Esophagus muscularis mucosa (tissue), 4 donors: ENCODE results near the gene ATRNL1. TPM values are rescaled to one million over a fixed set of nuclear protein-coding genes. Genes with fewer than 3 reads are reported as not detected.

Source experiments
- DNase-seq: peaks from one replicate; pipeline ENCODE4 v3.0.0-alpha.2; 2017; ENCODE audit errors: extremely low spot score
- H3K27ac ChIP-seq, 4 donors: fragments of 200-600 bp; sonication (generic); replicated peaks in 1 of 4; 1 replicate in 3 of 4; 2 replicates in 1 of 4; pipeline ENCODE4 v1.5.1; 2016 to 2019; ENCODE audit warnings: mild to moderate bottlenecking in 1 of 4
- H3K27me3 ChIP-seq, 4 donors: fragments of 200-600 bp; sonication (generic); one replicate each; pipeline versions ENCODE4 v1.5.1 to v1.6.0; 2016 to 2019
- H3K36me3 ChIP-seq, 4 donors: fragments of 200-600 bp; sonication (generic); one replicate each; pipeline ENCODE4 v1.5.1; 2016 to 2019
- H3K4me1 ChIP-seq, 4 donors: fragments of 200-600 bp; sonication (generic); one replicate each; pipeline ENCODE4 v1.5.1; 2016 to 2019
- H3K4me3 ChIP-seq, 4 donors: fragments of 200-600 bp; sonication (generic); 1 replicate in 2 of 4; 2 replicates in 2 of 4; pipeline ENCODE4 v1.5.1; 2016 to 2019; ENCODE audit warnings: mild to moderate bottlenecking in 4 of 4, moderate library complexity in 1 of 4
- H3K9me3 ChIP-seq, 4 donors: fragments of 200-600 bp; sonication (generic); 1 replicate in 3 of 4; 2 replicates in 1 of 4; pipeline ENCODE4 v1.5.1; 2016 to 2019
- CTCF ChIP-seq, 3 experiments: fragments of 200-600 bp in 2 of 3; fragments of 450-650 bp in 1 of 3; sonication (generic) in 2 of 3; IDR thresholded peaks; one replicate each; pipeline ENCODE4 v1.5.1; 2017 to 2019; ENCODE audit warnings: antibody characterized with exemption in 3 of 3, mild to moderate bottlenecking in 2 of 3, moderate library complexity in 1 of 3
- EP300 ChIP-seq: sonication (generic); formaldehyde crosslinking; IDR thresholded peaks from one replicate; pipeline ENCODE4 v1.6.1; 2017; ENCODE audit warnings: antibody characterized with exemption
- POLR2A ChIP-seq: fragments of 450-650 bp; IDR thresholded peaks from one replicate; pipeline ENCODE4 v1.6.1; 2017; ENCODE audit warnings: antibody characterized with exemption, moderate library complexity, mild to moderate bottlenecking, low read depth
- POLR2AphosphoS5 ChIP-seq, 2 donors: sonication (generic); formaldehyde crosslinking; IDR thresholded peaks; one replicate each; pipeline ENCODE4 v1.6.1; 2017; ENCODE audit warnings: antibody characterized with exemption in 2 of 2
- WGBS: methylation state at CpG from one replicate; pipeline ENCODE4 v1.1.5; 2018; 5-methylcytosine and 5-hydroxymethylcytosine counted together
- intact Hi-C: fragments of 100-400 bp; cut with DNase I; formaldehyde crosslinking; loops from one replicate; pipeline ENCODE4 v1.15.1; 2023
- total RNA-seq, 4 donors: library from RNA; depleted of rRNA; stranded (reverse); fragments of >200 nt; gene quantifications; one replicate each; pipeline versions ENCODE4 v1.1.0 to v1.2.1, GENCODE V29; 2016

Gene ATRNL1
- total RNA-seq, 4 donors from 2014 or later, result 5.0 to 18.0 (median 11.3) TPM

GRCh38 chr10:115866174-115866573 is 773.0 kb downstream of the ATRNL1 start:
- Histone ChIP-seq H3K9me3 (no peaks in the 10 kb centered on the region), H3K4me3 (no peak overlapping the region), H3K36me3 (no peaks in the 10 kb centered on the region), H3K27me3 (no peaks in the 10 kb centered on the region), H3K4me1 (no peaks in the 10 kb centered on the region), H3K27ac (no peak overlapping the region)
- WGBS, result 89% methylated on average over 1 of the region's 1 CpG
- no peak for TF ChIP-seq POLR2AphosphoS5 (IDR thresholded peaks at IDR 0.05)
- TF ChIP-seq POLR2A, result no peak
- no peak for TF ChIP-seq EP300
- no peak for TF ChIP-seq CTCF (IDR thresholded peaks at IDR 0.05)
- intact Hi-C loops, result no loop called here
- no peak for DNase-seq

GRCh38 chr10:115866691-115867090 is 773.5 kb downstream of the ATRNL1 start:
- no peak for TF ChIP-seq EP300
- no peak for TF ChIP-seq POLR2A
- no peak for TF ChIP-seq POLR2AphosphoS5 (IDR thresholded peaks at IDR 0.05)
- TF ChIP-seq CTCF (IDR thresholded peaks at IDR 0.05), result no peak
- H3K4me1 ChIP-seq, result no peaks in the 10 kb centered on the region
- intact Hi-C loops, result no loop called here
- no peak overlapping the region for H3K27ac ChIP-seq
- no peaks in the 10 kb centered on the region for H3K9me3 ChIP-seq
- H3K36me3 ChIP-seq, result no peaks in the 10 kb centered on the region
- no peak for DNase-seq
- H3K27me3 ChIP-seq, result no peaks in the 10 kb centered on the region
- H3K4me3 ChIP-seq, result no peak overlapping the region
- WGBS, result 94% methylated on average over 4 of the region's 4 CpGs

- no peak for DNase-seq
- H3K36me3 ChIP-seq, result no peaks in the 10 kb centered on the region
- H3K4me3 ChIP-seq, result no peak overlapping the region
- WGBS, result 58% methylated on average over 2 of the region's 2 CpGs
- TF ChIP-seq EP300, result no peak
- TF ChIP-seq POLR2A, result no peak
- no peak for TF ChIP-seq POLR2AphosphoS5 (IDR thresholded peaks at IDR 0.05)
- intact Hi-C loops, result no loop called here
- H3K27ac ChIP-seq, result no peak overlapping the region
- no peaks in the 10 kb centered on the region for H3K27me3 ChIP-seq
- no peaks in the 10 kb centered on the region for H3K9me3 ChIP-seq
- no peaks in the 10 kb centered on the region for H3K4me1 ChIP-seq
Measured at GRCh38 chr10:115867305-115867704, 774.1 kb downstream of the ATRNL1 start.

GRCh38 chr10:115871855-115872254 is 778.7 kb downstream of the ATRNL1 start:
- H3K27me3 ChIP-seq, result no peaks in the 10 kb centered on the region
- TF ChIP-seq EP300 (no peak), CTCF (IDR thresholded peaks at IDR 0.05) (no peak), POLR2AphosphoS5 (IDR thresholded peaks at IDR 0.05) (no peak), POLR2A (no peak)
- no peak overlapping the region for H3K4me3 ChIP-seq
- no peaks in the 10 kb centered on the region for H3K9me3 ChIP-seq
- DNase-seq, result no peak
- H3K27ac ChIP-seq, result no peak overlapping the region
- 94% methylated on average over 1 of the region's 1 CpG for WGBS
- intact Hi-C loops, result no loop called here
- no peaks in the 10 kb centered on the region for H3K4me1 ChIP-seq
- H3K36me3 ChIP-seq, result no peaks in the 10 kb centered on the region

GRCh38 chr10:115875172-115875571 is 782.0 kb downstream of the ATRNL1 start:
- Histone ChIP-seq H3K4me1 (no peaks in the 10 kb centered on the region), H3K27ac (no peak overlapping the region), H3K4me3 (no peak overlapping the region), H3K27me3 (no peaks in the 10 kb centered on the region), H3K36me3 (no peaks in the 10 kb centered on the region), H3K9me3 (no peaks in the 10 kb centered on the region)
- 90% methylated on average over 2 of the region's 2 CpGs for WGBS
- TF ChIP-seq POLR2AphosphoS5 (IDR thresholded peaks at IDR 0.05) (no peak), CTCF (IDR thresholded peaks at IDR 0.05) (no peak), POLR2A (no peak)
- intact Hi-C loops, result no loop called here
- no peak for DNase-seq
